HG03103 (cell line): Measurements from ENCODE around the gene FASTKD2.

Source experiments
- ATAC-seq: cut with Tn5 transposase; IDR thresholded peaks from one replicate; pipeline ENCODE4 v1.9.1; 2021; ENCODE audit warnings: low read depth; ENCODE audit not compliant: unreplicated experiment

Gene FASTKD2

DNA sequence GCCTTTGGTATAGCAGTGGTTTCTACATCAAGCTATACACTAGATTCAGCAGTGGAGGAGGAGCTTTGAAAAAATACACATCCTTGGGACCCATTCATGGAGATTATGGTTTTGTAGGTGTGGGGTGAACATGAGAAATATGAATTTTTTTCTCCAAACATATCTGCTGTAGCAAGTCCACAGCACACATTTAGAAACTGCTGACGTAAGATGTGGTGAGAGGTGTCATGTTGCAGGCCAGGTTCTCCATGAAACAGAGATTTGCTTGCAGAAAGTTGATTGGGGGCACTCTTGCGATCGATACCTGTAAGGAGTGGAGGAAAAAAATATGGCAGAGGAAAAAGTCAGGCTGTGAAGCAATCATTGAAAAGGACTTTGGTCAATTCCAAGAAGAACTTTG, 67.9 kb downstream of the FASTKD2 start:
- no peak for ATAC-seq

DNA sequence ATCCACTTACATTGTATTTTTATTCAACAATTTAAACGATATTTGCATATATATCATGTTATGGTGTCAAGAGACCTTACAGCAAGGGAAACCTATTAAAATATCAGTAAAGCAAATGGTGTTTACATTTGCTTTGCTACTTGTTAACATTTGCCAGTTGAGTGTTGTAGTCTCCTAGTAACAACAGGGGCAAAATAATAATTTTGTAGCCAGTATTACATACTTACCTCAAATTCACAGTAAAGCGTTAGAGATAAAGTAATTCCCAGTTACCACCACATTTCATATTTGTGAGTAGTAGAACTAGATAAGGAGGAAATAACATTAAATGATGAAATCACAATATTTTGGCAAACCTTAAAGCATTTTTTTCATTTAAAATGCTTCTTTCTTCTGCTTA, 71.3 kb downstream of the FASTKD2 start:
- no peak for ATAC-seq

DNA sequence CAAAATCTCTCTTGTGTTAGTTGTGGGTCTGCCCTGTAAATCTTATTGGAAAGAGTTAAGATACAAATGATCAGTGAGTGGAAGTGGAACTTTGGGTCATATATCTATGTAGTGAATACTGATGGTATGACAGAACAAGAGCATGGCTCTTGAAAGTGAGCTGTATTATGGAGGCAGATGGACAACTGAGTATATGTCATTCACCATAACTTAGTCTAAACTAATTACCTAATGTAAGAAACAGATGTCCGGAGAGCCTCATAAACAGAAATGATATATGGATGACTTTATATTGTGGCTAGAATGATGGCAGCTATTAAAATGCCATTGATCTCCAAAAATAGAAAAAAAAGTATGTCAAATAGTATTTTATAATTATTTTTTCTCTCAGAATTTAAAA, 72.4 kb downstream of the FASTKD2 start:
- no peak for ATAC-seq

DNA sequence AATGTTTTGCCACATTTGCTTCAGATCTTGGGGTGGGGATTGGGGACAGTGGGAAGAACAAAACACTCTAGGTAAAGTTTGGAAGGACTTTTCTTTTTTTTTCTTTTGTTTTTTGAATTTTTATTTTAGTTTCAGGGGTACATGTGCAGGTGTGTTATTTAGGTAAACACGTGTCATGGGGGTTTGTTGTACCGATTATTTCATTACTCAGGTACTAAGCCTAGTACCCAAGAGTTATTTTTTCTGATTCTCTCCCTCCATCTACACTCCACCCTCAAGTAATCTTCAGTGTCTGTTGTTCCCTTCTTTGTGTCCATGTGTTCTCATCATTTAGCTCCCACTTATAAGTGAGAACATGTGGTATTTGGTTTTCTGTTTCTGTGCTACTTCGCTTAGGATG, 73.3 kb downstream of the FASTKD2 start:
- ATAC-seq: no peak

DNA sequence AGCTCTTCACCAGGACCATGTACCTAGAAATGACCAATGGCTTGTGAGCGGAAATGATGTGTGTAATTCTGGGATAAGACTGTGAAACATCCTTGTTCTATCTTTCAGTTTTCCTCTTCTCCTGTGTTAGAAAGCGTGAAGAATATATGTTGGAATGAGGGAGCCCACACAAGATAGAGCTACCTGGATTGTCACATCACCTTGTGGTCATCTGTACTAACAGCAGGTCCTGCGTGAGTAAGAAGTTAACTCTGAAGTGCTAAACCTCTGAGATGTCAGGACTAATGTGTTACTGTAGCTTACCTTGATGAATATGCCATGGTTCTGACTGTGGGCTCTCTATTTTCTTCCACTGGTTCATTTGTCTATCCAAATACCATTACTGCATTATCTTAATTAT, 75.6 kb downstream of the FASTKD2 start:
- ATAC-seq: no peak
